Activated CD4-positive, alpha-beta T cell treated with anti-CD3 and anti-CD28 coated beads, Interleukin-2, Interleukin-4, amounts not matched to agents 100 ng/mL and 50 ng/mL, durations not matched to agents 16 hours and 8 hours (primary cell): ENCODE measurements around the gene LIPM.

Source experiments
- DNase-seq: peaks from one replicate; pipeline ENCODE4 v3.0.0-alpha.2; 2020; ENCODE audit warnings: low spot score

Gene LIPM, protein sequence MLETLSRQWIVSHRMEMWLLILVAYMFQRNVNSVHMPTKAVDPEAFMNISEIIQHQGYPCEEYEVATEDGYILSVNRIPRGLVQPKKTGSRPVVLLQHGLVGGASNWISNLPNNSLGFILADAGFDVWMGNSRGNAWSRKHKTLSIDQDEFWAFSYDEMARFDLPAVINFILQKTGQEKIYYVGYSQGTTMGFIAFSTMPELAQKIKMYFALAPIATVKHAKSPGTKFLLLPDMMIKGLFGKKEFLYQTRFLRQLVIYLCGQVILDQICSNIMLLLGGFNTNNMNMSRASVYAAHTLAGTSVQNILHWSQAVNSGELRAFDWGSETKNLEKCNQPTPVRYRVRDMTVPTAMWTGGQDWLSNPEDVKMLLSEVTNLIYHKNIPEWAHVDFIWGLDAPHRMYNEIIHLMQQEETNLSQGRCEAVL

DNA sequence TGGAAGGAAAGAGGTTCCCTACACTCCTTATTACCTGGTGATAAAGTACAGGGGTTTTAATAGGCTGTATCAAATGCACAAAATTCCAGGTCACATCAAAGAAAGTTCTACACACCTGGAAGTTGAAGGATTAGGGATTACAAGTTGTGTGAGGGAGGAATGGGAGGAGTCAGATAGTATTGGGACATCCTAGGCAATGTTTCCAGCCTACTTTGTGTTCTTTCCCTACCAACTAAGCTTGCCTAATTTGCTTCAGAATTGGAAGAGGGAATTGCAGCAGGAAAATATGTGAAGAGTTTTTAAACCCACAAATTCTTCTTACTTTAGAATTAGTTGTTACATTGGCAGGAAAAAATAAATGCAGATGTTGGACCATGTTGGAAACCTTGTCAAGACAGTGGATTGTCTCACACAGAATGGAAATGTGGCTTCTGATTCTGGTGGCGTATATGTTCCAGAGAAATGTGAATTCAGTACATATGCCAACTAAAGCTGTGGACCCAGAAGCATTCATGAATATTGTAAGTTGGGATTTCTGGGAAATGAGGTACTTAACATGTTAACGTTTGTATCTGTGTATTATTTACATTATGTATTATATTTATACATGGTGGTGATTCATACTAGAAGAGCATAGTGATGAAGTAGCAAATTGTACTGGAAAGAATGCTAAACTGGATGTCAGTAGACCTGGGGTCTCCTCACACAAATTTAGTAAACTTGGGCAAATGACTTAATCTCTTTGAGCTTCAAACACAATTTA, at the start of gene LIPM:
LIPM (plus strand) TSS at position 208 of the 763 bp plus-strand sequence; CDS start at position 375, 167 bp downstream.
- DNase-seq = no peak

DNA sequence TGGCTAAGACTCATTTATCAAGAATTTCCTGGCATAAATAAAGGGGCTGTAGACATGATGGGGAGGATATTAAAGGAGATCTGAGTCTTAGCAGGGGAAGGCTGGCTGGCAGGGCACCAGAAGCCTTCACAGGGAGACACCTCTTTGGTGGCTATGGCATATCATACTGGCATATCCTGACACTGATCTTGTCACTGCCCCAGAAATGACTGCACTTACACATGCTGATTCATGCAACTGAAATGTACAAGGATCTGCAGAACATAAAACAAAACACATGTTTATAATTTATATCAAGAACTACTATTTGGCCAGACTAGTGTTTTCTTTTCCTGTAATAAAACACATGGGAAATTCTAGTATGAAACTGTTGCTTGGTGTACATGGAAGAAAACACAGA, 48.2 kb upstream of the LIPM start:
- no peak for DNase-seq

DNA sequence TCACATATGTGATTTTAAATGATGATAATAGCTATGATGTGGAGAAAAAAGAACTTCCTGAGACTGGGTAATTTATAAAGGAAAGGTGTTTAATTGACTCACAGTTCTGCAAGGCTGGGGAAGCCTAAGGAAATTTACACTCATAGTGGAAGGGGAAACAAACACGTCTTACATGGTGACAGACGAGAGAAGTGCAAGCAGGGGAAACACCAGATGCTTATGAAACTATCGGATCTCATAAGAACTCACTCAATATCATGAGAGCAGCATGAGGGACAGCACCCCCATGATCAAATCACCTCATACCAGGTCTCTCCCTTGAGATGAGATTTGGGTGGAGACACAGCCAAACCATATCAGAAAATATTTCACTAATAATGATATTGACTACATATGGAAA, 46.8 kb upstream of the LIPM start:
- peak; percentile 44 for DNase-seq

DNA sequence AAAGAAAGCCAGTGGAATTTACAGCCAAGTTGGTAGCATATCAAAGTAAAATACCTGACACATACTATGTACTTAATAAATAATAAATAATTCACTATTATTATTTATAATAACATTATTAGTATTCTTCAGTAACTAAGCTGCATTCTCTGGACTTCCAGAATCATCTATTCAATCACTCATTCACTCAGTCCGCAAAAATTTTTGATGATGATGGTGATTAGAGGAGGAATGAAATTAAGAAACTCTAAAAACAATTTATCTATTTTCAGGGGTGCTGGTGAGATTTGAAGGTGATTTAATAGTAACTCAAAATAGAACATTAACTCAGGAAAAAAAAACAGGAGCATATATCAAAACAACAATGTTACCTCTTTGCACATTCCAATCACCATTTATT, 45.9 kb upstream of the LIPM start:
- no peak for DNase-seq

DNA sequence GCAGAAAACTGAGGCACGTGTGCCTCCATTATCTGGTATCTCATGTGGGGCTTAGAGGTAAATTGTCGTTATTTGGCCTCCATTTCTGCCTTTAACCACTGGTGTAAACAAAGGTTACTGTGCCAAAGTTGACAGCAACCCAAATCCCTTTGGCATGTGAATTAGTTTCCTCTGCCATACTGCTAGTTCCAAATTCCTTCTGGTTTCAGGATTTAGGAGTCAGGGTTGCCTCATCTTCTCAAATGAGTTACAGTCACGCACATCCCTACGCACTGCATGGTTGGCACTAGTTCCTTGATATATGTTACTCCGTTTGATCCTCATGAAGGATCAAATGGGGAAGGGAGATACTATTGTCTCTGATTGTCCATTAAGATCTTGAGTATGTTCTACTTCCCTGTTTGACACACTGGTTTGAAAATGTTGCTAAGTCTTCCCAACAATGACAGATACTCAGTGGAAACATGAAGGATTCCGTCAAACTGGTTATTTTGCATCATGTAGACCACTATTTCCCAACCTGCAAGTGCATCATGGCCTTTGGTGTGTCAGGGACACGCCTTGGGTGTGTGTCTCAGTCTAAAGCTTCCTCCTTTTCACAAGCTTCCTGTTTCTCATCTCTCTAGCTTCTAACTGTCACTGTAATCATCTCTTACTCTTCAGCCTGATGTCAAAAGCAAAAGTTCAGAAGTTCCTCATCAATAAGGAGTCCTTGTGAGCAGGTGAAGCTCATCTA, 43.0 kb upstream of the LIPM start, which contains the start of gene LIPN:
LIPN (plus strand) TSS at position 655 of the 736 bp plus-strand sequence. CDS start 1,386 bp downstream, outside the sequence.
- no peak for DNase-seq

DNA sequence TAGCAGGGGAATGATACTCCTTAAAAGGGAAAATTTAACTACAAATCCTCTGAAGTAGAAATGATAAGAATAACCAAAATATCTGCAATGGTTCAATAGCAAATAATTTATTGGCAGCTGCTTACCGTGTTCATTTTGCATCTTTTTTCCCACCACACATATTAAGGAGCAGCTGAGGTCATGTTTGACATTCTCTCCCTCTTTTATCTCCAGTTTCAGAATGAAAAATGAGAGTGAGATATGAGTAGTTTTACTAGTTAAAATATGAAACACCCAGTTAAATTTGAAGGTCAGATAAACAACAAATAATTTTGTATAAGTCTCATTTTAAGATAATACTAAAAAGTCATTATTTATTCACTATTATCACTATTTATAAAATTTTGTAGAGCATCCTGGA, 39.6 kb upstream of the LIPM start:
- no peak for DNase-seq

DNA sequence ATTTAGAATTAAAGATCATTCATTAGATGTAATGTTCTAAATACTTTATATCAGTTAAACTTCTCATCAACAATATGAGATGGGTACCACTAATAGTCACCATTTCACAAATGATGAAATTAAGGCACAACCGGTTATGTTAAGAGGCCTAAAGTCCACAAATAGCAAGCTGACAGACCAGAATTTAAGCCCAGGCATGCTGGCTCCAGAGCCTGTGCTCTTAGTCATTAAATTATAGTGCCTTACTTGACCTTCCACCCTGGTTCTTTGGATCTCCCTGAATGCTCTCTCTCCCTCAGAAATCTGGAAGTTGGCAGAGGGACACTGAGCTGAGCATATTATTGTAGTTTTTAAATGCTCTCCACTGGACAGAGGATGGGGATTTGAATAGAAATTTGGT, 39.1 kb upstream of the LIPM start:
- no peak for DNase-seq

DNA sequence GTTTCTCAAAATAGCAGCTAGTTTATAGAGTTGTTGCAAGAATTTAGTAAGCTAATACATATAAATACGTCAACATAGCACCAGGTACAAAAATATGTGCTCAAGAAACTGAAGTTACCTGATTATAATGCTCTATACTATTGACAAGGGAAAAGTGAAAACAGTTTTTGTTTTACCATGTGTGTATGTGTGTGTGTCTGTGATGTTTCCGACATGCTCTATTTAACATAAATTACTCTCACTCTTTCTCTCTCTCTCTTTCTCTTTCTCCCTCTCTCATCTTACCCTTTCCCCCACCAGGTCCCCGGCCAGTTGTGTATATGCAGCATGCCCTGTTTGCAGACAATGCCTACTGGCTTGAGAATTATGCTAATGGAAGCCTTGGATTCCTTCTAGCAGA, 38.4 kb upstream of the LIPM start:
- no peak for DNase-seq

DNA sequence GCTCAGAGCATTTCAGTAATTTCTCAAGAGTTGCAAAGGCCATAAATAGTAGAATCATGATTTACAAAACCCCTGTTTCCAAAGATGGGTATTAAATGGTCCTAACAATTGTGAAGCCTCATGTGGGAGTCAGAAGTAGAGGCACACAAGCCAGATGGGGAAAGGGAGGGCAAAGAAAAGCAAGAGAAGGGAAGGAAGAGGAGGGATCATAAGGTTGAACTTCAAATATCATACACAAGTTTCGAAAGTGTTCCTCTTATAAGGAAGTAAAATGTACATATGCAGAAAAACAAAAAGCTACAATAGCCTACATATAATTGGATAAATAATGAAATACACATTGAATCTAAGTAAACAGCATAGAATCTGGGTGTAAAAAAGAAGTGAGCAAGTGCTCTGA, 36.7 kb upstream of the LIPM start:
- no peak for DNase-seq

DNA sequence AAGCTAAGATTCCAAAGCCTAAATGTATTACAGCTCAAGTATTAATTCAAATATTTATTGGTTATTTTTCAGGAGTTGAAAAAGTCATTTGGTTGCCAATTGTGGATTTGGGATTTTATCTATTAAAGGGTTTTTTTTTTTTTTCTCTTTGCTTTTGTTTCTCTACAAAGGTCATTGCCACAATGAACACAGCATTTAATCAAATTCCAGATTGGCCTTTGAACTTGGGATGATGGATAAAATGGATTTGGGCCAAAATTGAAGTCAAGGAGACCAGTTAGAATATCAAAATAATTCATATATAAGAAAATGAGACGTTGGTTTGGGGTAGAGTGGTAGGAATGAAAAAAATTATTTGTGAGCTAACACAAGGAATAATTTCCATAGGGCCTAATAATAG, 33.1 kb upstream of the LIPM start:
- DNase-seq = no peak

DNA sequence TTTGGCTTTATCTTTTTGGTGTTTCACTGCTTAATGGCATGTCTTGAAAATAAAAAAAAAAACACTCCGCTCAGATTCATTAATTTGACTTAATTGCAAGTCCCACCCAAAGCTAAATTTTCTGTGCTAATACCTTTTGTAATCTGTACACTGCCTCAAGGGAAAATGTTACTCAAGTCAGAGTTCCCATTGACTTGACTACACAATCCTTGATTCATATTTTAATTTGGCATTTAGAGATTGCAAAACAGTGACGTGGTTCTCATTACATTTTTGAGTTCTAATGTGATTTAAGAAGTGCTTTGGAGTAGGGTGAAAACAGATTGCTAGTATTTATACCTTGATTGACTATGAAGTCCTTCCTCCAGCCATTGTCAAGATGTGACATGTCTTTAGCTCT, 21.3 kb upstream of the LIPM start:
- no peak for DNase-seq

DNA sequence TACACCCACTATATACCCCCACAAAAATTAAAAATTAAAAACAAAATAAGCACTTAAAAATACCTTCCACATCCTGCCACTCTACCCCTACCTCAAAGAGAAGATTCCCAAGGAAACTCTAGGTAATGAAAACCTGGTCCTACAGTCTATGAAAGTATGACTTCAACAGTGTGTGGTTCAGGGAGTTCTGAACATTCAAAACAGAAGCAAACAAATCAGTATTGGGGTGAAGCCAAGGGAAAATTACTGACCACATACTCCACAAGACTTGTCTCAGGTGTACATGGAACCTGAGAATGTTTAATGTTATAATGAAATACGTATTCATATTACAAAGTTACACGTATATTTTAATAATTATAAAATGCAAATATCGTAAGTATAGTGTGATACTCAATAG, 20.3 kb upstream of the LIPM start:
- DNase-seq = no peak

DNA sequence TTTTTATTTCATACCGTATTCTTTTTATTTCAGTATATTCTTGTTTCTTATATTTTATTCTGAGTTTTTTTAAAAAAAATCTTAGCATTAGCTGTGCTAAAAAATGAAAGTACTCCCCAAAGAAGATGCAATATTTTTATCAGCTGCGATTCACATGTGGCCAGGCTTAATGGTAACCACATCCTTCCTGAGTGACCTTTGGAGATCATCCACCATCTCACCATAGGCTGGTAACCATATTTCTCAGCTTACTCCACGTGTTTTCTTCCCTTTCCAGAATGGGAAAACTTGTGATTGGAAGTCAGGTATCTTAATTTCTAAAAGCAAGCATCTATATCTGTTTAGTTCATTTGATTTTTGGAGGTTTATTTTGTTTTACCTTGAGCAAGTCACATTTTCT, 18.8 kb upstream of the LIPM start:
- DNase-seq = no peak

DNA sequence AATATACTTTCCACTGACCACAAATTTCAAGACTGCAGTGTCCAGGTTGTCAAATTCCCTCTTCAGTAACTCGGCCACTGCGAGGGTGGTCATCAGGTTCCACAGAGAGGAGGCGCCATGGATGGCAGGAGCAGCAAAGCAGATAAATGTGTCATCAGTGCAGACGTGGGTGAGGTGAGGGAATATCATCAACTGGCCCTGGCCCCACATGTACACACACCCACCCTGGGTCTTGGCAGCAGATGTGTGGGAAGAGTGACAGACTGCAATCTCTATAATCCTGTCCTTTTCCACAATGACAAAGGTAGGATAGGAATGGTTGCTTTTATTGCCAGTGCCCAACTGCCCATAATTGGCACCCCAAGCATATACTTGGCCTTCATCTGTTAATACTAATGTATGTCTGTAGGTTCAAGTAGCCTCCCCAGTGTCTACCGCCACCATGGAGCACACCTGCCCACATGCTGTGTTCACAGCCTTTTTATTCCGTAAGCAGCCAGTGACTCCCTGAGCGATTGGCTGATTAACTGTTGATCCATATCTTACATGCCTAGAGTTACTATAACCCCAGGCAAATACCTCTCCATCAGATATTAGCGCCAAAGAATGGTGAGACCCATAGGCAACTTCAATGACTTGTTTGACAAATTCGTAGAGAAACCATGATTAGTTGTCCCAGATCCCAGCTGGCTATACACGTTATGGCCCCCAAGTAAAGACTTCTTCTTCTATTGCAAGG, 16.3 kb upstream of the LIPM start:
- no peak for DNase-seq

DNA sequence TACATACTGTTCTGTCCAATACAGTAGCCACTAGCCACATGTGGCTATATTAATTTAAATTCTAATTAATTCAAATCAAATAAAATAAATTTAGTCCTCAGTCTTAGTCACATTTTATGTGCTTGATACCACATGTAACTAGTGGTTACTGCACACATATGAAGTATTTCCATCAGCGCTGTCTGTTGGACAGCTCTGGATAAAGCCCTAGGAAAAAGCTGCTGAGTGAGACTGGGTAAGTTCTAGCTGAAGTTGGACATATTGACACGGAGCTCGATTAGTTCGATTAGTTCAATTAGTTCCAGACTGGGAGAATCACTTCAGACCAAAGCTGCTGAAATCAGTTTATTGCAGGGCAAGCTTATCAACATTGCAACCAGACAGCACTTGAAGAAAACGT, 15.1 kb upstream of the LIPM start:
- DNase-seq = no peak

DNA sequence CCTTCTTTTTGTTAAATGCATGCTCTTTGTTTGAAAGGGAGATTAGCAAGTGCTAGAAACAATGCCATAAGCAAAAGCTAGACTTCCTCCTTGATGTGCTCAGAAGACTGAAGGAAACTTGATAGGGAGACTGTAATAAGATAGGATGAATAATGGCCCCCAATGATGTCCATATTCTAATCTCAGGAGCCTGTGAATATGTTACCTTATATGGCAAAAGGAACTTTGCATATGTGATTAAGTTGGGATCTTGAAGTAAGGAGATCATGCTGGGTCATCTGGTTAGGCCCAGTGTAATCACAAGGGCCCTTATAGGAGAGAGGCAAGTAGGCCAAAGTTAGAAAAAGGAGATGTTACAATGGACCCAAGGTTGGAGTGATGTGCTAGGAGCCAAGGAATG, 13.6 kb upstream of the LIPM start:
- no peak for DNase-seq

DNA sequence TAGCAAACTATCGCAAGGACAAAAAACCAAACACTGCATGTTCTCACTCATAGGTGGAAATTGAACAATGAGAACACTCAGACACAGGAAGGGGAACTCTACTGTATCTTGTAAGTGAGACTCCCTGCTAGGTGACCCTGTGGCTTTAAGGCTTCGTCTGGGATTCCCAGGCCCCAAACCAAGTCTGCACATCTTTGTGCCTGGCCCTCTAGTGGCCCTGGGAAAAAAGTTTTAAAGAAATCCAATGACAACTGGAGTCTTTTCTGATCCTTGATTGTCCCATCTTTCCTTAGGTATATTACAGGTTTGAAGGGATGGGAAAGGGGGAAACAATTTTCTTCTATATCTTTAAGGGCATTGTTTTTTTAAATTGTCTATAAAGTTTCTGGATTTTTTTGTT, 10.6 kb upstream of the LIPM start:
- no peak for DNase-seq

DNA sequence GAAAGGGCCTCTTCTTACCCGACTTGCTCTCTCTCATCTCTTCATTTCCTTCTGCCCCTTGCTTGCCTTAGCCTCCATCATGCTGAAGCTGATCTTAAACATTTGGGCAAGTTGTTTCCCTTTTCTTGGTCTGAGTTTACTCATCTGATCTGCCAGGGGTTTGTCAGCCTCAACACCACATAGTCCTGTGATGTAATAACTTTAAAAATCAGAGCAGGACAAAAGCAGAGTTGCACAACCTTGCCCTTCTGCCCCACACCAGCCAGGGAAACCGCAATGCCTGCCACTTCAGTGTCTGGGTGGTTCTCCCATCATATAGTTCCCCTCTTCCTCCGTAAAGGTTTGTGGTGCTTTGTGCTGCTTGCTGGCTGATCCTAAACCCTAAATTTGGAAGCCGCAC, 9.9 kb upstream of the LIPM start:
- DNase-seq = peak; percentile 41

DNA sequence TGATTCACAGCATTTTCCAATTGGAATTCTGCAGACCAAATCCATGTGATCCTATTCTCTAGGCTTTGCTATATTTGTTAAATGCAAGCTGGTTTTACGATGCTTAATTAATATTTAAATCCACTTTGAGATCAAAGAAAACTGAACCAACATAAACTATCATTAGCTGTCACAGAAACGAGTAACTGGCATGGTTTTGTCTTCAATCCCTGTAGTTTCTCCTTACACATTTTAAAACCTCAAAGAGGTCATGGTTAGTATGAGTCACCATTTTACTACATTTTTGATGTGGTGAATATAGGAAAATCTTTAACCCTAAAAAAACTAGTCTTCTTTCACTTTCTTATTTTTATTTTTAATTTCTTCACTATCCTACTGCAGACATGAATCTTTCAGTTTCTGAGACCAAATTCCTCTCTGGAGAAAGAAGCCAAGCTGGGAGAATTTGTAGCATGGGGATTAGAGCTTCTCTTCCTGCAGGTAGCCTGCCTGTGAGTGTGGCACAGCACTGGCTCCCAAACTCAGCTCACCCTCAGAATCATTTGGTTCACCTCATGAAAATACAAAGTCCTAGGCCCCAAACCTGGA, 8.7 kb upstream of the LIPM start:
- peak; percentile 63 for DNase-seq

DNA sequence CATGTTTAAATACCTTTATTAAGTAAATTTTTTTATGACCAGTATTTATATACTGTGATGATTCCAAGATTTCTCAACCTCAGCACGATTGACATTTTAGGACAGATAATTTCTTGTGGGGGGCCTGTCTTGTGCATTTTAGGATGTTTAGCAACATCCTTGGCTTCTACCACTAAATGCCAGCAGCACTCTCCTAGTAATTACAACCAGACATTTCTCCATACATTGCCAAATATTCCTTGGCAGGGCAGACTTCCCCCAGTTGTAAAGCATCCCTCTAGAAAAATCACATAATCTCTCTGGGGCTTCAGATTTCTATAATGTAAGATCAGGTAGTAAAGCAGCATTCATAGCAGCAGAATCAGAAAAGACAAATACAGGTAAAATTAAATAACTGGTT, 7.8 kb upstream of the LIPM start:
- DNase-seq = no peak
